WTC11 (cell line): Measurements from ENCODE around the gene PLPP4. TPM values are rescaled to one million over a fixed set of nuclear protein-coding genes. Genes with fewer than 3 reads are reported as not detected.

Source experiments
- ATAC-seq: fragments of 200-7000 bp; cut with Tn5 transposase; 2 replicates; pipeline ENCODE4 v1.10.0; 2021; ENCODE audit warnings: mild to moderate bottlenecking, moderate library complexity
- CTCF ChIA-PET: fragments of 300-600 bp; sonication (Branson Sonifier 250); formaldehyde crosslinking; loops from one replicate; lab custom pipeline; 2021; ENCODE audit warnings: antibody characterized with exemption; lab: Charles Lee
- POLR2A ChIA-PET: fragments of 350-600 bp; sonication (Branson Sonifier 250); formaldehyde crosslinking; loops from one replicate; lab custom pipeline; 2021; ENCODE audit warnings: antibody characterized with exemption; lab: Charles Lee
- DNase-seq: peaks from one replicate; pipeline ENCODE4 v3.0.0; 2021; ENCODE audit warnings: low spot score
- H3K27ac Mint-ChIP-seq: 2 replicates; pipeline ENCODE4 v1.8.0; 2021; ENCODE audit warnings: mixed read lengths
- H3K27me3 Mint-ChIP-seq: 2 replicates; pipeline ENCODE4 v1.8.0; 2021; ENCODE audit warnings: low read depth, mild to moderate bottlenecking, moderate library complexity, mixed read lengths
- H3K36me3 Mint-ChIP-seq: 2 replicates; pipeline ENCODE4 v1.8.0; 2021; ENCODE audit warnings: mixed read lengths
- H3K4me1 Mint-ChIP-seq: 2 replicates; pipeline ENCODE4 v1.8.0; 2022; ENCODE audit warnings: mixed read lengths
- H3K4me3 Mint-ChIP-seq: 2 replicates; pipeline ENCODE4 v1.8.0; 2021; ENCODE audit warnings: mild to moderate bottlenecking, moderate library complexity, mixed read lengths
- H3K9me3 Mint-ChIP-seq: 2 replicates; pipeline ENCODE4 v1.8.0; 2021; ENCODE audit warnings: mixed read lengths
- ATF1 ChIP-seq: sonication (generic); formaldehyde crosslinking; IDR thresholded peaks from 2 replicates; pipeline ENCODE4 v1.8.1; 2023; ENCODE audit warnings: mild to moderate bottlenecking, moderate library complexity, missing genetic modification reagents
- CDX4 ChIP-seq: fragments of 250-450 bp; sonication (Bioruptor Pico); IDR thresholded peaks from 2 replicates; pipeline ENCODE4 v1.9.0; 2021; ENCODE audit warnings: moderate library complexity, mild to moderate bottlenecking, inconsistent platforms, borderline replicate concordance
- E2F1 ChIP-seq: sonication (generic); formaldehyde crosslinking; IDR thresholded peaks from 2 replicates; pipeline ENCODE4 v1.8.0; 2022; ENCODE audit warnings: mild to moderate bottlenecking, missing genetic modification reagents
- ETV6 ChIP-seq: sonication (generic); formaldehyde crosslinking; IDR thresholded peaks from 2 replicates; pipeline ENCODE4 v1.8.1; 2022; ENCODE audit warnings: mild to moderate bottlenecking, missing genetic modification reagents
- GABPB1 ChIP-seq: sonication (generic); formaldehyde crosslinking; IDR thresholded peaks from 2 replicates; pipeline ENCODE4 v1.8.1; 2023; ENCODE audit warnings: mild to moderate bottlenecking, missing genetic modification reagents
- GRHL2 ChIP-seq: fragments of 250-450 bp; sonication (Bioruptor Pico); IDR thresholded peaks from 2 replicates; pipeline ENCODE4 v1.8.0; 2022; ENCODE audit warnings: mild to moderate bottlenecking, moderate library complexity; ENCODE audit not compliant: insufficient replicate concordance, severe bottlenecking
- HMGXB4 ChIP-seq: sonication (generic); formaldehyde crosslinking; IDR thresholded peaks from 2 replicates; pipeline ENCODE4 v1.8.1; 2023; ENCODE audit warnings: mild to moderate bottlenecking, moderate library complexity, missing genetic modification reagents
- IRF1 ChIP-seq: sonication (generic); formaldehyde crosslinking; IDR thresholded peaks from 2 replicates; pipeline ENCODE4 v1.8.0; 2023; ENCODE audit warnings: missing genetic modification reagents
- IRF2 ChIP-seq: sonication (generic); formaldehyde crosslinking; IDR thresholded peaks from 2 replicates; pipeline ENCODE4 v1.8.0; 2022; ENCODE audit warnings: low read depth, missing genetic modification reagents, borderline replicate concordance
- JAZF1 ChIP-seq: fragments of 250-450 bp; sonication (Bioruptor Pico); IDR thresholded peaks from 2 replicates; pipeline ENCODE4 v1.9.0; 2021; ENCODE audit warnings: moderate library complexity, mild to moderate bottlenecking, inconsistent platforms
- KAT7 ChIP-seq: sonication (generic); formaldehyde crosslinking; IDR thresholded peaks from 2 replicates; pipeline ENCODE4 v1.8.1; 2023; ENCODE audit warnings: missing genetic modification reagents, mild to moderate bottlenecking, borderline replicate concordance
- NR1H2 ChIP-seq: sonication (generic); formaldehyde crosslinking; IDR thresholded peaks from 2 replicates; pipeline ENCODE4 v1.9.0; 2021; ENCODE audit warnings: mild to moderate bottlenecking, moderate library complexity, missing genetic modification reagents
- TEAD4 ChIP-seq: sonication (generic); formaldehyde crosslinking; IDR thresholded peaks from 2 replicates; pipeline ENCODE4 v1.8.0; 2022; ENCODE audit warnings: mild to moderate bottlenecking, missing genetic modification reagents
- ZBTB21 ChIP-seq: sonication (generic); formaldehyde crosslinking; IDR thresholded peaks from 2 replicates; pipeline ENCODE4 v1.8.1; 2023; ENCODE audit warnings: mild to moderate bottlenecking, missing genetic modification reagents, borderline replicate concordance
- ZNF396 ChIP-seq: fragments of 250-450 bp; sonication (Bioruptor Pico); IDR thresholded peaks from 2 replicates; pipeline ENCODE4 v1.8.0; 2021; ENCODE audit warnings: mild to moderate bottlenecking, moderate library complexity, borderline replicate concordance
- total RNA-seq: library from RNA; stranded (reverse); gene quantifications from 3 replicates; pipeline ENCODE4 v1.2.3, GENCODE V29; 2021
- TF ChIP-seq, protein P1 (sequence below): sonication (generic); formaldehyde crosslinking; IDR thresholded peaks from 2 replicates; pipeline ENCODE4 v1.8.0; 2023; ENCODE audit warnings: mild to moderate bottlenecking, missing genetic modification reagents
- TF ChIP-seq, protein P2 (sequence below): sonication (generic); formaldehyde crosslinking; IDR thresholded peaks from 2 replicates; pipeline ENCODE4 v1.8.1; 2023; ENCODE audit warnings: mild to moderate bottlenecking, missing genetic modification reagents
- TF ChIP-seq, protein P3 (sequence below): sonication (generic); formaldehyde crosslinking; IDR thresholded peaks from 2 replicates; pipeline ENCODE4 v1.8.0; 2022; ENCODE audit warnings: missing genetic modification reagents
- TF ChIP-seq, protein P4 (sequence below): fragments of 250-450 bp; sonication (Bioruptor Pico); IDR thresholded peaks from 2 replicates; pipeline ENCODE4 v1.9.0; 2021; ENCODE audit warnings: mild to moderate bottlenecking, borderline replicate concordance

PLPP4 gene
- total RNA-seq, 1 experiment from 2014 or later, result 0.15 TPM

- CTCF ChIA-PET, result no interaction called here
- Mint-ChIP-seq H3K27me3 (peaks cover 3% of the 10 kb centered on the region; the same call in 1 of the 2 replicates), H3K4me1 (peaks cover 13% of the 10 kb centered on the region), H3K27ac (no peak overlapping the region), H3K9me3 (no peaks in the 10 kb centered on the region), H3K36me3 (no peaks in the 10 kb centered on the region), H3K4me3 (no peak overlapping the region)
- DNase-seq (no peak), ATAC-seq (no peak)
- POLR2A ChIA-PET, result no interaction called here
- TF ChIP-seq GRHL2 (CRISPR knock-in tag) (no peak), ATF1 (no peak), IRF2 (CRISPR knock-in tag) (no peak), CDX4 (no peak), GABPB1 (no peak), IRF1 (no peak), ETV6 (CRISPR knock-in tag) (no peak), E2F1 (CRISPR knock-in tag) (no peak), ZBTB21 (CRISPR knock-in tag) (no peak), TEAD4 (CRISPR knock-in tag) (no peak), KAT7 (no peak), ZNF396 (CRISPR knock-in tag) (no peak), JAZF1 (no peak), HMGXB4 (no peak), NR1H2 (CRISPR knock-in tag) (no peak)
- TF ChIP-seq, protein P1, sequence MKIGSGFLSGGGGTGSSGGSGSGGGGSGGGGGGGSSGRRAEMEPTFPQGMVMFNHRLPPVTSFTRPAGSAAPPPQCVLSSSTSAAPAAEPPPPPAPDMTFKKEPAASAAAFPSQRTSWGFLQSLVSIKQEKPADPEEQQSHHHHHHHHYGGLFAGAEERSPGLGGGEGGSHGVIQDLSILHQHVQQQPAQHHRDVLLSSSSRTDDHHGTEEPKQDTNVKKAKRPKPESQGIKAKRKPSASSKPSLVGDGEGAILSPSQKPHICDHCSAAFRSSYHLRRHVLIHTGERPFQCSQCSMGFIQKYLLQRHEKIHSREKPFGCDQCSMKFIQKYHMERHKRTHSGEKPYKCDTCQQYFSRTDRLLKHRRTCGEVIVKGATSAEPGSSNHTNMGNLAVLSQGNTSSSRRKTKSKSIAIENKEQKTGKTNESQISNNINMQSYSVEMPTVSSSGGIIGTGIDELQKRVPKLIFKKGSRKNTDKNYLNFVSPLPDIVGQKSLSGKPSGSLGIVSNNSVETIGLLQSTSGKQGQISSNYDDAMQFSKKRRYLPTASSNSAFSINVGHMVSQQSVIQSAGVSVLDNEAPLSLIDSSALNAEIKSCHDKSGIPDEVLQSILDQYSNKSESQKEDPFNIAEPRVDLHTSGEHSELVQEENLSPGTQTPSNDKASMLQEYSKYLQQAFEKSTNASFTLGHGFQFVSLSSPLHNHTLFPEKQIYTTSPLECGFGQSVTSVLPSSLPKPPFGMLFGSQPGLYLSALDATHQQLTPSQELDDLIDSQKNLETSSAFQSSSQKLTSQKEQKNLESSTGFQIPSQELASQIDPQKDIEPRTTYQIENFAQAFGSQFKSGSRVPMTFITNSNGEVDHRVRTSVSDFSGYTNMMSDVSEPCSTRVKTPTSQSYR, result no peak
- TF ChIP-seq, protein P2, sequence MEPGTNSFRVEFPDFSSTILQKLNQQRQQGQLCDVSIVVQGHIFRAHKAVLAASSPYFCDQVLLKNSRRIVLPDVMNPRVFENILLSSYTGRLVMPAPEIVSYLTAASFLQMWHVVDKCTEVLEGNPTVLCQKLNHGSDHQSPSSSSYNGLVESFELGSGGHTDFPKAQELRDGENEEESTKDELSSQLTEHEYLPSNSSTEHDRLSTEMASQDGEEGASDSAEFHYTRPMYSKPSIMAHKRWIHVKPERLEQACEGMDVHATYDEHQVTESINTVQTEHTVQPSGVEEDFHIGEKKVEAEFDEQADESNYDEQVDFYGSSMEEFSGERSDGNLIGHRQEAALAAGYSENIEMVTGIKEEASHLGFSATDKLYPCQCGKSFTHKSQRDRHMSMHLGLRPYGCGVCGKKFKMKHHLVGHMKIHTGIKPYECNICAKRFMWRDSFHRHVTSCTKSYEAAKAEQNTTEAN (CRISPR knock-in tag), result no peak
- TF ChIP-seq, protein P3, sequence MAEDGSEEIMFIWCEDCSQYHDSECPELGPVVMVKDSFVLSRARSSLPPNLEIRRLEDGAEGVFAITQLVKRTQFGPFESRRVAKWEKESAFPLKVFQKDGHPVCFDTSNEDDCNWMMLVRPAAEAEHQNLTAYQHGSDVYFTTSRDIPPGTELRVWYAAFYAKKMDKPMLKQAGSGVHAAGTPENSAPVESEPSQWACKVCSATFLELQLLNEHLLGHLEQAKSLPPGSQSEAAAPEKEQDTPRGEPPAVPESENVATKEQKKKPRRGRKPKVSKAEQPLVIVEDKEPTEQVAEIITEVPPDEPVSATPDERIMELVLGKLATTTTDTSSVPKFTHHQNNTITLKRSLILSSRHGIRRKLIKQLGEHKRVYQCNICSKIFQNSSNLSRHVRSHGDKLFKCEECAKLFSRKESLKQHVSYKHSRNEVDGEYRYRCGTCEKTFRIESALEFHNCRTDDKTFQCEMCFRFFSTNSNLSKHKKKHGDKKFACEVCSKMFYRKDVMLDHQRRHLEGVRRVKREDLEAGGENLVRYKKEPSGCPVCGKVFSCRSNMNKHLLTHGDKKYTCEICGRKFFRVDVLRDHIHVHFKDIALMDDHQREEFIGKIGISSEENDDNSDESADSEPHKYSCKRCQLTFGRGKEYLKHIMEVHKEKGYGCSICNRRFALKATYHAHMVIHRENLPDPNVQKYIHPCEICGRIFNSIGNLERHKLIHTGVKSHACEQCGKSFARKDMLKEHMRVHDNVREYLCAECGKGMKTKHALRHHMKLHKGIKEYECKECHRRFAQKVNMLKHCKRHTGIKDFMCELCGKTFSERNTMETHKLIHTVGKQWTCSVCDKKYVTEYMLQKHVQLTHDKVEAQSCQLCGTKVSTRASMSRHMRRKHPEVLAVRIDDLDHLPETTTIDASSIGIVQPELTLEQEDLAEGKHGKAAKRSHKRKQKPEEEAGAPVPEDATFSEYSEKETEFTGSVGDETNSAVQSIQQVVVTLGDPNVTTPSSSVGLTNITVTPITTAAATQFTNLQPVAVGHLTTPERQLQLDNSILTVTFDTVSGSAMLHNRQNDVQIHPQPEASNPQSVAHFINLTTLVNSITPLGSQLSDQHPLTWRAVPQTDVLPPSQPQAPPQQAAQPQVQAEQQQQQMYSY (CRISPR knock-in tag), result no peak
- TF ChIP-seq, protein P4, sequence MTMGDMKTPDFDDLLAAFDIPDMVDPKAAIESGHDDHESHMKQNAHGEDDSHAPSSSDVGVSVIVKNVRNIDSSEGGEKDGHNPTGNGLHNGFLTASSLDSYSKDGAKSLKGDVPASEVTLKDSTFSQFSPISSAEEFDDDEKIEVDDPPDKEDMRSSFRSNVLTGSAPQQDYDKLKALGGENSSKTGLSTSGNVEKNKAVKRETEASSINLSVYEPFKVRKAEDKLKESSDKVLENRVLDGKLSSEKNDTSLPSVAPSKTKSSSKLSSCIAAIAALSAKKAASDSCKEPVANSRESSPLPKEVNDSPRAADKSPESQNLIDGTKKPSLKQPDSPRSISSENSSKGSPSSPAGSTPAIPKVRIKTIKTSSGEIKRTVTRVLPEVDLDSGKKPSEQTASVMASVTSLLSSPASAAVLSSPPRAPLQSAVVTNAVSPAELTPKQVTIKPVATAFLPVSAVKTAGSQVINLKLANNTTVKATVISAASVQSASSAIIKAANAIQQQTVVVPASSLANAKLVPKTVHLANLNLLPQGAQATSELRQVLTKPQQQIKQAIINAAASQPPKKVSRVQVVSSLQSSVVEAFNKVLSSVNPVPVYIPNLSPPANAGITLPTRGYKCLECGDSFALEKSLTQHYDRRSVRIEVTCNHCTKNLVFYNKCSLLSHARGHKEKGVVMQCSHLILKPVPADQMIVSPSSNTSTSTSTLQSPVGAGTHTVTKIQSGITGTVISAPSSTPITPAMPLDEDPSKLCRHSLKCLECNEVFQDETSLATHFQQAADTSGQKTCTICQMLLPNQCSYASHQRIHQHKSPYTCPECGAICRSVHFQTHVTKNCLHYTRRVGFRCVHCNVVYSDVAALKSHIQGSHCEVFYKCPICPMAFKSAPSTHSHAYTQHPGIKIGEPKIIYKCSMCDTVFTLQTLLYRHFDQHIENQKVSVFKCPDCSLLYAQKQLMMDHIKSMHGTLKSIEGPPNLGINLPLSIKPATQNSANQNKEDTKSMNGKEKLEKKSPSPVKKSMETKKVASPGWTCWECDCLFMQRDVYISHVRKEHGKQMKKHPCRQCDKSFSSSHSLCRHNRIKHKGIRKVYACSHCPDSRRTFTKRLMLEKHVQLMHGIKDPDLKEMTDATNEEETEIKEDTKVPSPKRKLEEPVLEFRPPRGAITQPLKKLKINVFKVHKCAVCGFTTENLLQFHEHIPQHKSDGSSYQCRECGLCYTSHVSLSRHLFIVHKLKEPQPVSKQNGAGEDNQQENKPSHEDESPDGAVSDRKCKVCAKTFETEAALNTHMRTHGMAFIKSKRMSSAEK (CRISPR knock-in tag), result no peak
These were observed 116.3 kb downstream of the PLPP4 start for GRCh38 chr10:120573355-120573754.
